H1 (cell line): ENCODE data around the gene PARP15. TPM values are rescaled to one million over a fixed set of nuclear protein-coding genes. Genes with fewer than 3 reads are reported as not detected.

ENCODE experiments used
- KDM4A ChIP-seq: IDR thresholded peaks from one replicate; pipeline ENCODE4 v1.7.1; 2012; ENCODE audit warnings: low read depth, mild to moderate bottlenecking, moderate library complexity, low read length, inconsistent platforms; ENCODE audit not compliant: severe bottlenecking
- polyA plus RNA-seq, 7 experiments: library from polyadenylated mRNA; depleted of rRNA in 3 of 7; stranded (reverse) in 5 of 7; unstranded in 2 of 7; fragments of >200 nt in 5 of 7; fragments of 200-250 nt in 2 of 7; gene quantifications; 1 replicate in 5 of 7; 2 replicates in 1 of 7; 4 replicates in 1 of 7; pipeline versions ENCODE4 v1.2.1 to v1.2.3, GENCODE V29; 2011 to 2013; ENCODE audit warnings: missing spikeins in 2 of 7, mixed read lengths in 2 of 7
- total RNA-seq: library from RNA; stranded (reverse); fragmentation: NEBNext Ultra II Directional; extraction: Animal tissue kit (Norgen Biotek cat#: 25700); gene quantifications from 2 replicates; pipeline ENCODE4 v1.2.1, GENCODE V29; 2021

Gene PARP15
- total and polyA plus RNA-seq, 2 of the 8 experiments (the other 6 are each of a cell fraction or from before 2014, with no cell fraction given): 0.37 to 0.45 TPM

GRCh38 chr3:122560680-122561079 is 16.8 kb upstream of the PARP15 start (continued):
- TF ChIP-seq KDM4A: no peak
- TF ChIP-seq, all 59 proteins: peak for 6
